IMR-90 (cell line): ENCODE data around the gene ZNF385C. TPM values are rescaled to one million over a fixed set of nuclear protein-coding genes. Genes with fewer than 3 reads are reported as not detected.

Experiments used
- ATAC-seq: fragments of 200-7000 bp; cut with Tn5 transposase; 2 replicates; pipeline ENCODE4 v1.9.1; 2020; ENCODE audit warnings: low read depth, mild to moderate bottlenecking, moderate library complexity
- BruUV-seq: library from RNA; stranded (reverse); fragments of 400-500 nt; replicated peaks from 2 replicates; lab custom pipeline; 2021; lab: Mats Ljungman, UMichigan
- CTCF ChIA-PET: fragments of 300-600 bp; formaldehyde crosslinking; extraction: SDS; loops from one replicate; lab custom pipeline; 2021; ENCODE audit warnings: antibody characterized with exemption; lab: Yijun Ruan, JAX
- POLR2A ChIA-PET: fragments of 300-600 bp; sonication (Branson Sonifier 250); formaldehyde crosslinking; loops from one replicate; lab custom pipeline; 2022; ENCODE audit warnings: antibody characterized with exemption; ENCODE audit not compliant: unreplicated experiment; lab: Charles Lee
- DNase-seq: peaks from one replicate; pipeline ENCODE4 v3.0.0; 2013
- H2AFZ ChIP-seq: replicated peaks from 2 replicates; pipeline ENCODE3; 2013; ENCODE audit warnings: low read length, mild to moderate bottlenecking; ENCODE audit not compliant: poor library complexity
- H2AK5ac ChIP-seq: 2 replicates; pipeline ENCODE4 v1.6.1; 2013; ENCODE audit warnings: low read depth, low read length, inconsistent platforms
- H2AK9ac ChIP-seq: replicated peaks from 2 replicates; pipeline ENCODE3; 2013; ENCODE audit warnings: mild to moderate bottlenecking, low read depth, low read length, moderate library complexity; ENCODE audit not compliant: poor library complexity
- H2BK120ac ChIP-seq: 2 replicates; pipeline ENCODE4 v1.6.1; 2013; ENCODE audit warnings: low read depth, low read length, inconsistent platforms
- H2BK15ac ChIP-seq: 3 replicates; pipeline ENCODE4 v1.6.1; 2013; ENCODE audit warnings: low read depth, low read length, inconsistent platforms
- H2BK20ac ChIP-seq: 2 replicates; pipeline ENCODE4 v1.6.1; 2013; ENCODE audit warnings: low read depth, mild to moderate bottlenecking, inconsistent platforms, low read length, moderate library complexity
- H2BK5ac ChIP-seq: 2 replicates; pipeline ENCODE4 v1.6.1; 2013; ENCODE audit warnings: mild to moderate bottlenecking, low read depth, low read length, inconsistent platforms; ENCODE audit not compliant: poor library complexity, severe bottlenecking
- H3K14ac ChIP-seq: replicated peaks from 2 replicates; pipeline ENCODE4 v1.6.1; 2013; ENCODE audit warnings: low read depth, low read length, inconsistent platforms
- H3K18ac ChIP-seq: 2 replicates; pipeline ENCODE4 v1.6.1; 2013; ENCODE audit warnings: low read depth, low read length, control low read depth
- H3K23ac ChIP-seq: 2 replicates; pipeline ENCODE4 v1.6.1; 2013; ENCODE audit warnings: low read depth, low read length, inconsistent platforms
- H3K27ac ChIP-seq: 2 replicates; pipeline ENCODE4 v1.5.1; 2013; ENCODE audit warnings: mild to moderate bottlenecking, control low read depth, low read length; ENCODE audit not compliant: insufficient read depth
- H3K27me3 ChIP-seq: 2 replicates; pipeline ENCODE4 v1.6.1; 2013; ENCODE audit warnings: low read length; ENCODE audit not compliant: control insufficient read depth, insufficient read depth
- H3K36me3 ChIP-seq: 2 replicates; pipeline ENCODE4 v1.6.1; 2013; ENCODE audit warnings: low read length, mixed read lengths; ENCODE audit not compliant: control insufficient read depth, insufficient read depth
- H3K4ac ChIP-seq: 2 replicates; pipeline ENCODE4 v1.6.1; 2013; ENCODE audit warnings: low read depth, low read length, inconsistent platforms
- H3K4me1 ChIP-seq: 2 replicates; pipeline ENCODE4 v1.6.1; 2013; ENCODE audit warnings: low read length, mixed read lengths; ENCODE audit not compliant: control insufficient read depth, insufficient read depth
- H3K4me2 ChIP-seq: 2 replicates; pipeline ENCODE4 v1.6.1; 2013; ENCODE audit warnings: low read depth, mild to moderate bottlenecking, control low read depth, low read length, moderate library complexity
- H3K4me3 ChIP-seq: 2 replicates; pipeline ENCODE4 v1.5.1; 2013; ENCODE audit warnings: low read depth, mild to moderate bottlenecking, control low read depth, low read length, moderate library complexity; ENCODE audit not compliant: insufficient read depth
- H3K56ac ChIP-seq: 2 replicates; pipeline ENCODE4 v1.6.1; 2013; ENCODE audit warnings: low read length, inconsistent platforms; ENCODE audit not compliant: insufficient read depth; ENCODE audit errors: extremely low read depth
- H3K79me1 ChIP-seq, 2 experiments: 2 replicates each; pipeline ENCODE4 v1.6.1; 2013; ENCODE audit warnings: low read length in 2 of 2, inconsistent platforms in 1 of 2, low read depth in 1 of 2
- H3K9ac ChIP-seq: 2 replicates; pipeline ENCODE4 v1.6.1; 2013; ENCODE audit warnings: low read depth, low read length, control low read depth
- H3K9me1 ChIP-seq: 2 replicates; pipeline ENCODE4 v1.6.1; 2013; ENCODE audit warnings: low read length, inconsistent platforms; ENCODE audit not compliant: insufficient read depth
- H3K9me3 ChIP-seq: 2 replicates; pipeline ENCODE4 v1.6.1; 2013; ENCODE audit warnings: low read length; ENCODE audit not compliant: control insufficient read depth, insufficient read depth
- H4K20me1 ChIP-seq: 2 replicates; pipeline ENCODE4 v1.6.1; 2013; ENCODE audit warnings: low read length, inconsistent platforms; ENCODE audit not compliant: insufficient read depth
- H4K5ac ChIP-seq: 2 replicates; pipeline ENCODE4 v1.6.1; 2013; ENCODE audit warnings: mild to moderate bottlenecking, low read depth, low read length, control low read depth
- H4K8ac ChIP-seq, 2 experiments: 2 replicates each; pipeline ENCODE4 v1.6.1; 2013; ENCODE audit warnings: low read depth in 2 of 2, low read length in 2 of 2, control low read depth in 1 of 2, inconsistent platforms in 1 of 2
- H4K91ac ChIP-seq: 2 replicates; pipeline ENCODE4 v1.6.1; 2013; ENCODE audit warnings: low read depth, low read length, inconsistent platforms; ENCODE audit not compliant: insufficient read depth
- ELK1 ChIP-seq: fragments of 150-350 bp; IDR thresholded peaks from 2 replicates; pipeline ENCODE4 v1.6.1; 2016; ENCODE audit warnings: low read depth, mild to moderate bottlenecking, low read length, moderate library complexity, borderline replicate concordance
- MAFK ChIP-seq: IDR thresholded peaks from 2 replicates; pipeline ENCODE4 v1.6.1; 2012; ENCODE audit warnings: low read depth, low read length, improper control_type of control experiment
- MXI1 ChIP-seq: IDR thresholded peaks from 2 replicates; pipeline ENCODE4 v1.6.1; 2012; ENCODE audit warnings: low read depth, mild to moderate bottlenecking, low read length, moderate library complexity, borderline replicate concordance
- NFE2L2 ChIP-seq: fragments of 150-350 bp; IDR thresholded peaks from 2 replicates; pipeline ENCODE4 v1.6.1; 2016; ENCODE audit warnings: low read depth, mild to moderate bottlenecking, low read length
- POLR2A ChIP-seq: IDR thresholded peaks from 2 replicates; pipeline ENCODE4 v1.6.1; 2012; ENCODE audit warnings: mild to moderate bottlenecking, low read depth, low read length
- RAD21 ChIP-seq: IDR thresholded peaks from 2 replicates; pipeline ENCODE4 v1.6.1; 2012; ENCODE audit warnings: low read length, improper control_type of control experiment
- RCOR1 ChIP-seq: IDR thresholded peaks from 2 replicates; pipeline ENCODE4 v1.6.1; 2012; ENCODE audit warnings: mild to moderate bottlenecking, low read length, improper control_type of control experiment; ENCODE audit not compliant: insufficient replicate concordance
- USF2 ChIP-seq: fragments of 150-350 bp; IDR thresholded peaks from 2 replicates; pipeline ENCODE4 v1.6.1; 2017; ENCODE audit warnings: mild to moderate bottlenecking, antibody characterized with exemption, low read length, low read depth
- WGBS, 2 experiments: methylation state at CpG; one replicate each; pipeline versions ENCODE4 v1.1.5 to v1.1.7; 2013; ENCODE audit warnings: missing lambda C conversion rate in 2 of 2; ENCODE audit not compliant: insufficient read length in 1 of 2; ENCODE audit errors: extremely low coverage in 2 of 2; 5-methylcytosine and 5-hydroxymethylcytosine counted together
- dilution Hi-C: fragments of 300-500 bp; cut with HindIII; formaldehyde crosslinking; loops from one replicate; pipeline ENCODE4 v1.14.3; 2018; ENCODE audit warnings: low sequenced_read_pairs; ENCODE audit not compliant: unreplicated experiment
- in situ Hi-C: fragments of 300-500 bp; cut with MboI; formaldehyde crosslinking; loops from 3 replicates; pipeline ENCODE4 v1.14.3; 2019; ENCODE audit warnings: low sequenced_read_pairs, inconsistent platforms, mixed read lengths
- intact Hi-C: fragments of 100-400 bp; cut with micrococcal nuclease; formaldehyde crosslinking; loops from 2 replicates; pipeline ENCODE4 v1.10.0; 2022
- polyA plus RNA-seq, 3 experiments: library from polyadenylated mRNA; depleted of rRNA; stranded (reverse); fragments of >200 nt; gene quantifications; 2 replicates each; pipeline ENCODE4 v1.2.3, GENCODE V29; 2012; ENCODE audit warnings: low replicate concordance in 1 of 3
- total RNA-seq: library from RNA; depleted of rRNA; stranded (reverse); fragments of >200 nt; gene quantifications from 2 replicates; pipeline ENCODE4 v1.2.3, GENCODE V29; 2012

Gene ZNF385C
- total and polyA plus RNA-seq, 2 of the 4 experiments (the other 2 are of a cell fraction) = not detected

GRCh38 chr17:42000413-42001133 is 97.7 kb downstream of the ZNF385C start:
- Histone ChIP-seq H3K4me2 (no peak overlapping the region), H2BK120ac (no peak overlapping the region), H4K91ac (no peak overlapping the region), H3K79me1 (peaks cover 45 to 85% of the 10 kb centered on the region in 2 experiments), H3K9ac (no peak overlapping the region), H3K14ac (no peak overlapping the region), H2AK5ac (no peak overlapping the region), H2AK9ac (no peak overlapping the region), H3K27ac (no peak overlapping the region), H3K9me1 (peaks cover 24% of the 10 kb centered on the region), H4K5ac (no peak overlapping the region), H2BK15ac (no peak overlapping the region), H2AFZ (no peak overlapping the region), H3K4ac (no peak overlapping the region), H3K36me3 (peaks cover 39% of the 10 kb centered on the region), H4K8ac (no peak overlapping the region), H3K56ac (no peak overlapping the region), H3K4me1 (peaks cover 17% of the 10 kb centered on the region), H3K18ac (no peak overlapping the region), H3K23ac (no peak overlapping the region), H2BK20ac (no peak overlapping the region), H3K4me3 (no peak overlapping the region), H2BK5ac (no peak overlapping the region), H3K9me3 (no peaks in the 10 kb centered on the region), H4K20me1 (peaks cover 46% of the 10 kb centered on the region), H3K27me3 (no peaks in the 10 kb centered on the region)
- DNase-seq = no peak
- dilution Hi-C loops = no loop called here
- 100% methylated on average over 1 of the region's 3 CpGs; no CpG with 5 or more reads in 1 of the 2 experiments for WGBS, 2 experiments
- in situ Hi-C loops = no loop called here
- intact Hi-C loops = no loop called here
- ChIA-PET POLR2A (no interaction called here), CTCF (no interaction called here)
- TF ChIP-seq RAD21 (no peak), MXI1 (no peak), RCOR1 (no peak), USF2 (no peak), NFE2L2 (no peak), ELK1 (no peak), MAFK (no peak), POLR2A (no peak)
- ATAC-seq = no peak
- BruUV-seq = no TSS peak
